ENCODE results near the gene CERS6.

DNA sequence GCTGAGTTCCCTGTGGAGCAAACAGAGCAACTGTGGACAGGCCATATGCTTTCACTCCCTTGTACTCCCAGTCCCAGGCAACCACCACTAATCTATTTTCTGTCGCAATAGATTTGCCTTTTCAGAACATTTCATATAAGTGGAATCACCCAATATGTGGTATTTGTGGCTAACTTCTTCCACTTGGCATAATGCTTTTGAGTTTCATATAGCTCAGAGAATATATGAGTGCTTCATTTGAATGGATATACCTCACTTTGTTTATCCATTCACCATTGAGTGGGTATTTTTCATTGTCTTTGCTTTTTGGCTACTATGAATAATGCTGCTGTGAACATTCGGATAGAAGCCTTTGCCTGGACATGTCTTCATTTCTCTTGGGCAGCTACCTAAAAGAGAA lies 151.9 kb downstream of the CERS6 start:
- TF ChIP-seq, protein P1, sequence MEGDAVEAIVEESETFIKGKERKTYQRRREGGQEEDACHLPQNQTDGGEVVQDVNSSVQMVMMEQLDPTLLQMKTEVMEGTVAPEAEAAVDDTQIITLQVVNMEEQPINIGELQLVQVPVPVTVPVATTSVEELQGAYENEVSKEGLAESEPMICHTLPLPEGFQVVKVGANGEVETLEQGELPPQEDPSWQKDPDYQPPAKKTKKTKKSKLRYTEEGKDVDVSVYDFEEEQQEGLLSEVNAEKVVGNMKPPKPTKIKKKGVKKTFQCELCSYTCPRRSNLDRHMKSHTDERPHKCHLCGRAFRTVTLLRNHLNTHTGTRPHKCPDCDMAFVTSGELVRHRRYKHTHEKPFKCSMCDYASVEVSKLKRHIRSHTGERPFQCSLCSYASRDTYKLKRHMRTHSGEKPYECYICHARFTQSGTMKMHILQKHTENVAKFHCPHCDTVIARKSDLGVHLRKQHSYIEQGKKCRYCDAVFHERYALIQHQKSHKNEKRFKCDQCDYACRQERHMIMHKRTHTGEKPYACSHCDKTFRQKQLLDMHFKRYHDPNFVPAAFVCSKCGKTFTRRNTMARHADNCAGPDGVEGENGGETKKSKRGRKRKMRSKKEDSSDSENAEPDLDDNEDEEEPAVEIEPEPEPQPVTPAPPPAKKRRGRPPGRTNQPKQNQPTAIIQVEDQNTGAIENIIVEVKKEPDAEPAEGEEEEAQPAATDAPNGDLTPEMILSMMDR (IDR thresholded peaks at IDR 0.05; ENCODE audit: control extremely low read depth in 1 of 3, insufficient read depth in 1 of 3, low read depth in 1 of 3, low read length in 3 of 3) = no peak
- TF ChIP-seq YY1 (IDR thresholded peaks at IDR 0.05; ENCODE audit: low read depth, low read length) (no peak), CHD2 (IDR thresholded peaks at IDR 0.05; ENCODE audit: low read length) (no peak)
- TF ChIP-seq, protein P2, sequence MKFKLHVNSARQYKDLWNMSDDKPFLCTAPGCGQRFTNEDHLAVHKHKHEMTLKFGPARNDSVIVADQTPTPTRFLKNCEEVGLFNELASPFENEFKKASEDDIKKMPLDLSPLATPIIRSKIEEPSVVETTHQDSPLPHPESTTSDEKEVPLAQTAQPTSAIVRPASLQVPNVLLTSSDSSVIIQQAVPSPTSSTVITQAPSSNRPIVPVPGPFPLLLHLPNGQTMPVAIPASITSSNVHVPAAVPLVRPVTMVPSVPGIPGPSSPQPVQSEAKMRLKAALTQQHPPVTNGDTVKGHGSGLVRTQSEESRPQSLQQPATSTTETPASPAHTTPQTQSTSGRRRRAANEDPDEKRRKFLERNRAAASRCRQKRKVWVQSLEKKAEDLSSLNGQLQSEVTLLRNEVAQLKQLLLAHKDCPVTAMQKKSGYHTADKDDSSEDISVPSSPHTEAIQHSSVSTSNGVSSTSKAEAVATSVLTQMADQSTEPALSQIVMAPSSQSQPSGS (IDR thresholded peaks at IDR 0.05; ENCODE audit: low read length) = no peak
- TF ChIP-seq, protein P3, sequence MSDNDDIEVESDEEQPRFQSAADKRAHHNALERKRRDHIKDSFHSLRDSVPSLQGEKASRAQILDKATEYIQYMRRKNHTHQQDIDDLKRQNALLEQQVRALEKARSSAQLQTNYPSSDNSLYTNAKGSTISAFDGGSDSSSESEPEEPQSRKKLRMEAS (IDR thresholded peaks at IDR 0.05) = no peak
